KMS-11 (cell line): ENCODE measurements around the gene MIDN.
A peak's percentile ranks its signal among the peaks of the same experiment; 100 is the strongest.

Source experiments
- H2AFZ ChIP-seq: fragments of 200-600 bp; sonication (generic); 2 replicates; pipeline ENCODE4 v1.6.1; 2016; ENCODE audit warnings: antibody characterized with exemption, mixed run types, low read depth
- H3K27ac ChIP-seq: fragments of 200-600 bp; sonication (generic); 2 replicates; pipeline ENCODE4 v1.6.1; 2016; ENCODE audit warnings: mild to moderate bottlenecking, mixed run types
- H3K27me3 ChIP-seq: fragments of 200-600 bp; sonication (generic); 2 replicates; pipeline ENCODE4 v1.6.1; 2017; ENCODE audit warnings: mild to moderate bottlenecking, low read depth, mixed run types, moderate library complexity; ENCODE audit not compliant: insufficient read depth
- H3K36me3 ChIP-seq: fragments of 200-600 bp; sonication (generic); 2 replicates; pipeline ENCODE4 v1.6.1; 2017; ENCODE audit warnings: mild to moderate bottlenecking, mixed run types; ENCODE audit not compliant: insufficient read depth
- H3K4me1 ChIP-seq: fragments of 200-600 bp; sonication (generic); 2 replicates; pipeline ENCODE4 v1.6.1; 2016; ENCODE audit warnings: mild to moderate bottlenecking, low read depth, mixed run types; ENCODE audit not compliant: poor library complexity, severe bottlenecking
- H3K4me2 ChIP-seq: fragments of 200-600 bp; sonication (generic); 2 replicates; pipeline ENCODE4 v1.7.0; 2016; ENCODE audit warnings: mild to moderate bottlenecking, mixed run types
- H3K4me3 ChIP-seq: fragments of 200-600 bp; sonication (generic); IDR thresholded peaks from 2 replicates; pipeline ENCODE4 v1.6.1; 2017; ENCODE audit warnings: low read depth, low read length, mixed read lengths; ENCODE audit not compliant: insufficient read depth
- H3K79me2 ChIP-seq: fragments of 200-600 bp; sonication (generic); 2 replicates; pipeline ENCODE4 v1.6.1; 2016; ENCODE audit warnings: low read depth, mixed run types; ENCODE audit not compliant: insufficient read depth
- H3K9ac ChIP-seq: fragments of 200-600 bp; sonication (generic); 2 replicates; pipeline ENCODE4 v1.6.1; 2016; ENCODE audit warnings: mild to moderate bottlenecking, mixed run types
- H4K20me1 ChIP-seq: fragments of 200-600 bp; sonication (generic); 2 replicates; pipeline ENCODE4 v1.6.1; 2016; ENCODE audit warnings: mild to moderate bottlenecking, mixed run types; ENCODE audit not compliant: insufficient read depth
- TF ChIP-seq, protein P1 (sequence below): fragments of 200-600 bp; sonication (generic); conservative IDR thresholded peaks from 2 replicates; pipeline ENCODE4 v1.6.1; 2017; ENCODE audit warnings: low read depth, mild to moderate bottlenecking, antibody characterized with exemption, low read length, moderate library complexity, mixed read lengths

MIDN gene

DNA sequence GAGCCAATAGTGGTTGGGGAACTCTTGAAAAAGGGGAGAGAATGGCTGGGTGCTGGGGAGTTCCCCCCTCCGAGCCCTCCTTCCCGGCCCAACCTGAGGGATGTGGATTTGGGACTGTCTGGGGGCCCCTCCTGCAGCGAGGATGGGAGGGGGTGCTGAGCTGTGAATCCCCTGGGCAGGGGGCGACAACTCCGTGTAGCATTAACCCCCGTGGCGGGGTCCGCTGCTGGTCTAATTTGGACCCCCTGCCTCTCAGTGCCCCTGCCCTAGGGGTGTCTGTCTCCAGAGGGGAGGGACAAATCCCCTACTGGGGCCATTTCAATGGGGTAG is 9.7 kb downstream of the MIDN start:
- Histone ChIP-seq H3K36me3 (no peaks in the 10 kb centered on the region; the same call in 1 of the 2 replicates), H3K4me3 (no peak overlapping the region), H3K27ac (no peak overlapping the region), H2AFZ (no peak overlapping the region), H3K79me2 (no peaks in the 10 kb centered on the region), H3K27me3 (no peaks in the 10 kb centered on the region), H3K9ac (no peak overlapping the region), H3K4me2 (peak overlapping the region; percentile 86; the same call in 1 of the 2 replicates), H4K20me1 (no peaks in the 10 kb centered on the region), H3K4me1 (peaks cover 29% of the 10 kb centered on the region)
- TF ChIP-seq, protein P1, sequence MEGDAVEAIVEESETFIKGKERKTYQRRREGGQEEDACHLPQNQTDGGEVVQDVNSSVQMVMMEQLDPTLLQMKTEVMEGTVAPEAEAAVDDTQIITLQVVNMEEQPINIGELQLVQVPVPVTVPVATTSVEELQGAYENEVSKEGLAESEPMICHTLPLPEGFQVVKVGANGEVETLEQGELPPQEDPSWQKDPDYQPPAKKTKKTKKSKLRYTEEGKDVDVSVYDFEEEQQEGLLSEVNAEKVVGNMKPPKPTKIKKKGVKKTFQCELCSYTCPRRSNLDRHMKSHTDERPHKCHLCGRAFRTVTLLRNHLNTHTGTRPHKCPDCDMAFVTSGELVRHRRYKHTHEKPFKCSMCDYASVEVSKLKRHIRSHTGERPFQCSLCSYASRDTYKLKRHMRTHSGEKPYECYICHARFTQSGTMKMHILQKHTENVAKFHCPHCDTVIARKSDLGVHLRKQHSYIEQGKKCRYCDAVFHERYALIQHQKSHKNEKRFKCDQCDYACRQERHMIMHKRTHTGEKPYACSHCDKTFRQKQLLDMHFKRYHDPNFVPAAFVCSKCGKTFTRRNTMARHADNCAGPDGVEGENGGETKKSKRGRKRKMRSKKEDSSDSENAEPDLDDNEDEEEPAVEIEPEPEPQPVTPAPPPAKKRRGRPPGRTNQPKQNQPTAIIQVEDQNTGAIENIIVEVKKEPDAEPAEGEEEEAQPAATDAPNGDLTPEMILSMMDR: no peak

- no peaks in the 10 kb centered on the region for H4K20me1 ChIP-seq
- H2AFZ ChIP-seq: peak overlapping the region; percentile 39; the same call in 1 of the 2 replicates
- peak overlapping the region; percentile 62; the same call in 1 of the 2 replicates for H3K9ac ChIP-seq
These were observed 10.4 kb downstream of the MIDN start for GRCh38 chr19:1258707-1259205.

GRCh38 chr19:1259206-1259875 is 11.0 kb downstream of the MIDN start:
- H3K27me3 ChIP-seq: no peaks in the 10 kb centered on the region
- H3K27ac ChIP-seq: peak overlapping the region; percentile 74
- peak overlapping the region; percentile 39; the same call in 1 of the 2 replicates for H2AFZ ChIP-seq
- H3K36me3 ChIP-seq: no peaks in the 10 kb centered on the region; the same call in 1 of the 2 replicates
- no peaks in the 10 kb centered on the region for H4K20me1 ChIP-seq
- peaks cover 29% of the 10 kb centered on the region for H3K4me1 ChIP-seq
- no peaks in the 10 kb centered on the region for H3K79me2 ChIP-seq
- H3K9ac ChIP-seq: peak overlapping the region; percentile 62; the same call in 1 of the 2 replicates
- H3K4me2 ChIP-seq: peak overlapping the region; percentile 86
- no peak overlapping the region for H3K4me3 ChIP-seq
- TF ChIP-seq, protein P1: no peak

More at GRCh38 chr19:1258707-1259205, 10.4 kb downstream of the MIDN start:
- no peaks in the 10 kb centered on the region for H3K79me2 ChIP-seq
- no peaks in the 10 kb centered on the region; the same call in 1 of the 2 replicates for H3K36me3 ChIP-seq
- peak overlapping the region; percentile 86 for H3K4me2 ChIP-seq
- peaks cover 29% of the 10 kb centered on the region for H3K4me1 ChIP-seq
- H3K27me3 ChIP-seq: no peaks in the 10 kb centered on the region
- TF ChIP-seq, protein P1: no peak; the same call in 1 of the 2 replicates
- no peak overlapping the region for H3K4me3 ChIP-seq
- peak overlapping the region; percentile 74 for H3K27ac ChIP-seq

DNA sequence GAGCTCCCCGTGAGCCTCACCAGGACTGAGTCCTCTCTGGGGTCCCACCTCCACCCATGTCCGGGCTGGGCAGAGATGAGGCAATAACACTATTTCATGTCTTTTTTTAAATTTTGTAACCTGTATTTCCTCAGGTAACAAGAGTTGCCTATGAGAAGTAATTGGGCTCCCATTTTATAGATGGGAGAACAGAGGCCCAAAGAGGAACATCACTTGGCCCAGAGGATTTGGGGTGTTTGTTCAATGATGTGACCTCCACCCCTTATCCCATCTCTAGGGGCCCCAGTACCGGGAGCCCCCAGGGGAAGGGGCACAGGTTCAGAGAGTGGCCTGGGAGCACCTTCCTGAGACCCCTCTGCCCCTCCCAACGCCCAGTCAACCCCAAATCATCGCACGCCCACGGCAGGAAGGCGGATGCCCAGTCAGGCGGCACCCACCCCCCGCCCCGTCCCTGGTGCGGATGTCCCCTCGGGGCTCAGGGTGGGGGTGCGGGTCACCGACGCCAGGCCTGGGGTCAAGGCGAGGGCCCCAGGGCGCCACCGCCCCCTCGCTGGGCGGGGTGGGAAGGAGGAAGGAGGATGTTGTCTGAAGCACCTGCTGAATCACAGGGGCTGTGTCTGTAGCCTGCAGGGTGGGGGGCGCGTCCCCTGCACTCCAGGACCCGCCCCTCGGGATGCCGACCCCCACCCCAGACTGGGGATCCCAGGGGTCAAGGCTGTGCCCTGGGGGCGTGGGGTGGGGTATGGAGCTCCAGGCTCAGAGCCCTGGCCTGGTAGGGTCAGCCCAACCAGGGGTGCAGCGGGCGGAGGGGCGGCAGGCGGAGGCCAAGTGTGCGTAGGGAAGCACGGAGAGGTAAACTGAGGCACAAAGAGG is 11.7 kb downstream of the MIDN start:
- Histone ChIP-seq H3K27ac (peak overlapping the region; percentile 74), H3K27me3 (no peaks in the 10 kb centered on the region), H3K4me3 (no peak overlapping the region), H3K79me2 (no peaks in the 10 kb centered on the region), H3K4me1 (peaks cover 29% of the 10 kb centered on the region), H3K36me3 (no peaks in the 10 kb centered on the region; the same call in 1 of the 2 replicates), H4K20me1 (no peaks in the 10 kb centered on the region), H2AFZ (no peak overlapping the region), H3K9ac (peak overlapping the region; percentile 62; the same call in 1 of the 2 replicates), H3K4me2 (peak overlapping the region; percentile 86)
- TF ChIP-seq, protein P1: no peak
